Thyroid gland (tissue), 4 donors: Measurements from ENCODE around the gene RNASE9. TPM values are rescaled to one million over a fixed set of nuclear protein-coding genes. Genes with fewer than 3 reads are reported as not detected.

Experiments
- DNase-seq, 2 donors: peaks; one replicate each; pipeline ENCODE4 v3.0.0-alpha.2; 2019
- H3K27ac ChIP-seq, 3 donors: fragments of 200-600 bp; sonication (generic); 1 replicate in 2 of 3; 2 replicates in 1 of 3; pipeline ENCODE4 v1.5.1; 2016 to 2019; ENCODE audit warnings: mild to moderate bottlenecking in 1 of 3, moderate library complexity in 1 of 3
- H3K27me3 ChIP-seq: fragments of 200-600 bp; sonication (generic); one replicate; pipeline ENCODE4 v1.5.1; 2019
- H3K36me3 ChIP-seq, 2 donors: fragments of 200-600 bp; sonication (generic); one replicate each; pipeline ENCODE4 v1.5.1; 2016 to 2019
- H3K4me1 ChIP-seq, 2 donors: fragments of 200-600 bp; sonication (generic); one replicate each; pipeline ENCODE4 v1.5.1; 2017 to 2019
- H3K4me3 ChIP-seq, 3 donors: fragments of 200-600 bp; sonication (generic); replicated peaks in 1 of 3; 1 replicate in 2 of 3; 2 replicates in 1 of 3; pipeline ENCODE4 v1.5.1; 2016; ENCODE audit warnings: mild to moderate bottlenecking in 1 of 3
- H3K9me3 ChIP-seq: fragments of 200-600 bp; sonication (generic); one replicate; pipeline ENCODE4 v1.5.1; 2017
- POLR2A ChIP-seq, 2 donors: fragments of 450-650 bp; IDR thresholded peaks; one replicate each; pipeline ENCODE4 v1.6.1; 2017; ENCODE audit warnings: antibody characterized with exemption in 2 of 2, mild to moderate bottlenecking in 2 of 2, moderate library complexity in 1 of 2
- WGBS, 2 donors: methylation state at CpG; one replicate each; pipeline ENCODE4 v1.1.5; 2017; 5-methylcytosine and 5-hydroxymethylcytosine counted together
- intact Hi-C: fragments of 100-400 bp; cut with DNase I; formaldehyde crosslinking; loops from one replicate; pipeline ENCODE4 v1.15.1; 2023
- total RNA-seq, 4 donors: library from RNA; depleted of rRNA; stranded (reverse); fragments of >200 nt; gene quantifications; one replicate each; pipeline ENCODE4 v1.2.3, GENCODE V29; 2016
- TF ChIP-seq, protein P1 (sequence below), 6 experiments: fragments of 200-600 bp in 3 of 6; fragments of 450-650 bp in 3 of 6; sonication (generic) in 3 of 6; IDR thresholded peaks; one replicate each; pipeline ENCODE4 v1.5.1; 2016 to 2019; ENCODE audit warnings: antibody characterized with exemption in 6 of 6, mild to moderate bottlenecking in 2 of 6, inconsistent platforms in 1 of 6, moderate library complexity in 1 of 6

Gene RNASE9
- total RNA-seq, 4 donors from 2014 or later: not detected

DNA sequence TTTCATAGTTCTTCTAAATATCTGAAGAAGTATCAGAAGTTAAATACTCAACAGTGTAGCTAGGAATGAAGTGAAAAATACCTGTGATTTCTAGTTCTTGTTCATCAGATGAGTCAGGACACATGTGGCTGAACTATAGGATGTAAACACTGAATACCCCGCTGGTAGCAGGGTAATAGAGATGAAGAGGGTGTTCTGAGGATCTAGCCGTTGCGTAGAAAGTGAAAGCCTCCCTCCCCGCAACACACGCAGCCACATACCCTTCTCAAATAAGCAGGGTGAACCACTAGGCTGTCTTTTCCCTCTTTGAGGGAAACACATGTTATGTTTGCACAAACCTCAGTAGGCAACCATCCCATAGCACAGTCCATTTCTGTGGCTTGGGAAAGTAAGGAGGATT is 46.8 kb upstream of the RNASE9 start:
- Histone ChIP-seq H3K27me3 (no peaks in the 10 kb centered on the region), H3K27ac (no peak overlapping the region), H3K9me3 (no peaks in the 10 kb centered on the region), H3K36me3 (no peaks in the 10 kb centered on the region), H3K4me3 (no peak overlapping the region), H3K4me1 (no peaks in the 10 kb centered on the region)
- intact Hi-C loops: loop anchor here (5.0 kb wide), 3 partner anchors 80 to 285 kb away; partner anchors contain the start of gene TEP1
- DNase-seq: no peak
- 59 to 71% methylated on average over 5 of the region's 5 CpGs for WGBS, 2 donors
- no peak for TF ChIP-seq POLR2A (IDR thresholded peaks at IDR 0.05)
- TF ChIP-seq, protein P1, sequence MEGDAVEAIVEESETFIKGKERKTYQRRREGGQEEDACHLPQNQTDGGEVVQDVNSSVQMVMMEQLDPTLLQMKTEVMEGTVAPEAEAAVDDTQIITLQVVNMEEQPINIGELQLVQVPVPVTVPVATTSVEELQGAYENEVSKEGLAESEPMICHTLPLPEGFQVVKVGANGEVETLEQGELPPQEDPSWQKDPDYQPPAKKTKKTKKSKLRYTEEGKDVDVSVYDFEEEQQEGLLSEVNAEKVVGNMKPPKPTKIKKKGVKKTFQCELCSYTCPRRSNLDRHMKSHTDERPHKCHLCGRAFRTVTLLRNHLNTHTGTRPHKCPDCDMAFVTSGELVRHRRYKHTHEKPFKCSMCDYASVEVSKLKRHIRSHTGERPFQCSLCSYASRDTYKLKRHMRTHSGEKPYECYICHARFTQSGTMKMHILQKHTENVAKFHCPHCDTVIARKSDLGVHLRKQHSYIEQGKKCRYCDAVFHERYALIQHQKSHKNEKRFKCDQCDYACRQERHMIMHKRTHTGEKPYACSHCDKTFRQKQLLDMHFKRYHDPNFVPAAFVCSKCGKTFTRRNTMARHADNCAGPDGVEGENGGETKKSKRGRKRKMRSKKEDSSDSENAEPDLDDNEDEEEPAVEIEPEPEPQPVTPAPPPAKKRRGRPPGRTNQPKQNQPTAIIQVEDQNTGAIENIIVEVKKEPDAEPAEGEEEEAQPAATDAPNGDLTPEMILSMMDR (IDR thresholded peaks at IDR 0.05): no peak

DNA sequence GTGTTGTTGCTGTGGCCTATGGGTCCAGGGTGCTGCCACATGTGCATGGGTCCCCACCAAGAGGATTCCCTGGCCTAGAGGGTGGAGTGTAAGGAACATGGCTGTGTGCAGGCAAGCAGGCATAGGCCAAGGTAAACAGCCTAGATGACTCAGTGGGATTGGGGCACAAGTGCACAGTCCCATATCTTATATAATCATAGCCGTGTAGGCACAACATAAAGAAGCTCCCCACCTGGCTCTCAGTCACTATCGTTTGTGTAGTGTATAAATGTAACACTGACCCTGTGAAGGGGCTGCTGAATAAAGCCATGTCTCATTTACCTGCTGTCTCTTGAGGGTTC is 46.0 kb upstream of the RNASE9 start:
- H3K9me3 ChIP-seq: no peaks in the 10 kb centered on the region

DNA sequence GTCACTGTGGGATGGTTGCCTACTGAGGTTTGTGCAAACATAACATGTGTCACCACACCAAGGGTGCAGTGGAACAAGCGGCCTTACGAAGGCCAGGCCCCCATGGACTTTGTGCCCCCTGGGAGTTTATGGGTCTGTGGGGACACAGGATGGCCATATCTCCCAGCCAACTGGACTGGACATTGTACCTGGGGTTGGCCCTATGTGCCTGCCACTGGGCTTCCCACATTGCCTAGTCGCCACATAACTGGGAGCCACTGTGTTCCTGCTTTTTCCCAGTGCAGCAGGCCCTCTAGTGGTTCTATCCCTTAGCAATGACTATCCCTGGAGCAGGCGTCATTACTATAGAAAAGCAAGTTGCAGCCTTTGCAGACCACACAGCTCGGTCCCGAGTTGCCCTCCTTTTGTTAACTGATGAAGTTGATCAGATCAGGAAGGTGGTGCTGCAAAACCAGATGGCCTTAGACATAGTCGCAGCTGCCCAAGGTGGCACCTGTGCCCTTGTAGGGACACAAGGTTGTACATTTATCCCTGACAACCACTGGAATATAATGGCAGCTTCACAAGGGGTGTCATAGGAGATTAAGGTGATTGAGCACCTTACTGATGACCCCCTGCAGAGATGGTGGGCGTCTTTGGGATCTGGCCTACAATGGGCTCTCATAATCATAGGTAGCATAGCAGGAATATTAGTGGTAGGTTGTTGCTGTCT is 45.5 kb upstream of the RNASE9 start:
- 36 to 44% methylated on average over 6 to 8 of the region's 8 CpGs for WGBS, 2 donors
- intact Hi-C loops: loop anchor here (5.0 kb wide), 3 partner anchors 79 to 284 kb away; partner anchors contain the start of gene TEP1
- DNase-seq: peak; percentile 40 to 44
- Histone ChIP-seq H3K4me3 (no peak overlapping the region), H3K36me3 (no peaks in the 10 kb centered on the region), H3K9me3 (no peaks in the 10 kb centered on the region), H3K27me3 (no peaks in the 10 kb centered on the region), H3K4me1 (no peaks in the 10 kb centered on the region), H3K27ac (no peak overlapping the region)
- TF ChIP-seq, protein P1 (IDR thresholded peaks at IDR 0.05): peak in 4 of 6 experiments; percentile 7 to 58 (median 40)
- TF ChIP-seq POLR2A (IDR thresholded peaks at IDR 0.05): no peak

More for the DNA sequence above, 46.0 kb upstream of the RNASE9 start:
- no peak for DNase-seq
- no peak overlapping the region for H3K4me3 ChIP-seq
- no peaks in the 10 kb centered on the region for H3K27me3 ChIP-seq
- TF ChIP-seq, protein P1 (IDR thresholded peaks at IDR 0.05): no peak
- no peak for TF ChIP-seq POLR2A (IDR thresholded peaks at IDR 0.05)
- WGBS, 2 donors: 85% methylated on average over 2 of the region's 2 CpGs
- no peak overlapping the region for H3K27ac ChIP-seq
- H3K4me1 ChIP-seq: no peaks in the 10 kb centered on the region
- intact Hi-C loops: loop anchor here (5.0 kb wide), 3 partner anchors 80 to 285 kb away; partner anchors contain the start of gene TEP1
- no peaks in the 10 kb centered on the region for H3K36me3 ChIP-seq

DNA sequence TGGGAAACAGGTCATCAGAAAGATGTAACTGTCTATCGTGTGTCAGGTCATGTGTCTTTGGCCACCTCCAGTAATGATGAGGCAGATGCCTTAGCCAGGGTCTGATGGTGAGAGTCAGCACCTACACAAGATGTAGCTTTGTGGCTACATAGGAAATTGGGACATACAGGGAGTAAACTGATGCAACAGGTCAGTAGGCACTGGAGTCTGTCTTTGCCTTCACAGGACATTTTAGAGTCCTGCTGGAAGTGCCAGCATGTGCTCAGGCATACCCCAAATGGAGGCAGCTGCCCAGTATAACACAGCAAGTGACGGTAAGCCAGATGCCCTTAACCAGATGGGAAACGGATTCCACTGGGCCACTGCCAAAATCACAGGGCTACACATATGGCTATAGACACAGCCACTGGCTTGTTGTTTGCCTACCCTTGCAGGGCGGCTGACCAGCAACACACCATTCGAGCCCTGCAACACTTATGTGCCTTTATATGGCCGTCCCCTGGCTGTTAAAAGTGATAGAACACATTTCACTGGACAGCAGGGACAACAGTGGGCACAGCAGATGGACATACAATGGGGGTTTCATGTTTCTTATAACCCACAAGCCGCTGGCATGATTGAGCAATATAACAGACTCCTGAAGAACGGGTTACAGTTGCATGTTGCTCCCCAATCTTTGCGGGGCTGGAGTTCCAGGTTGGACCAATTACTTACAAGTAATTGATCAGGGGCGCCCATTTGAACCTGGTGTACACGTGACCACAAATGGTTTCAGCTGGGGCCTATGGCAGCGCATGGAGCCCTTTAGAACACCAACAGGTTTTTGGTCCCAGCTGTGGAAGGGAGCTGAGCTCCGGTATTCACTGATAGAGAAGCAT is 43.2 kb upstream of the RNASE9 start:
- Histone ChIP-seq H3K4me3 (no peak overlapping the region), H3K27ac (no peak overlapping the region), H3K9me3 (no peaks in the 10 kb centered on the region), H3K4me1 (peaks cover 0 to 2% of the 10 kb centered on the region in 2 donors), H3K27me3 (no peaks in the 10 kb centered on the region), H3K36me3 (no peaks in the 10 kb centered on the region)
- WGBS, 2 donors: 87 to 88% methylated on average over 13 of the region's 13 CpGs
- no peak for DNase-seq
- TF ChIP-seq, protein P1 (IDR thresholded peaks at IDR 0.05): no peak
- no peak for TF ChIP-seq POLR2A (IDR thresholded peaks at IDR 0.05)
- intact Hi-C loops: no loop called here
